GM21515 (cell line): ENCODE data around the gene RASGEF1B.
A peak's percentile ranks its signal among the peaks of the same experiment; 100 is the strongest.

ENCODE experiments used
- ATAC-seq: cut with Tn5 transposase; IDR thresholded peaks from one replicate; pipeline ENCODE4 v1.9.1; 2021; ENCODE audit not compliant: unreplicated experiment

The RASGEF1B gene

DNA sequence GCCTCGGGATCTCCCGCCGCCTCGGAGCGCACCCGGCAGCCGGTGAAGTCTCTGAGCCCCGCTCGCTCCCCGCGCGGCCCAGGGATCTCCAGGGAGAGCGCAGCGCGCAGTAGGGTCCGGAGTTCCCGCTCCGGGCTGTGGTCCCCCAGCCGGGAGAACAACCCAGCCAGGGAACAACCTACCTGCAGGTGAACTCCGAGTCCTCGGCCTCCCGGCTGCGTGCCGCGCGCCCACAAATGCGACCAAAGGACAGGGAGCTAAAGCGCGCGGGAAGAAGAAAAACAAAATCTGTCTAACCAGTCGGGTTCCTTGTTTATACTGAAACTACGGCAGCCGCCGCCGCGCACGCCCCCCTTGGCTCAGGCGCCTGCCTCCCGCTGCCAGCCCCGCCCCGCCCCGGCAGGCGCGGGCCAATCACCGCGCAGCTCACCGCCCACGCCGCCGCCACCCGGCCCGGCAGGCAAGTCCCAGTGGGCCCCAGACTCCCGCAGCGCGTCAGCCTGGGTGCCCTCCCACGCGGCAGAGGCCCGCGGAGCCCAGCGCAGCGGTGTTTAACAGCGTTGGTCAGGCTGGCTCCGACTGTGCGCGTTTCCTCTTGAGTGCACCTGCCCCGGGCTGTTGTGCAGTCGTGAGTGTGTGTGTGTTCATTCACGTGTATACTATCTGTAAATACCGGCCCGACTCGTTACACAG is at the start of gene RASGEF1B:
Gene RASGEF1B, minus strand, starts transcription at position 320 of the 693 bp plus-strand sequence. CDS start 12,399 bp downstream, outside the sequence.
- ATAC-seq, result peak; percentile 96

- ATAC-seq, result no peak
Observed at GRCh38 chr4:81519856-81520255, 48.1 kb upstream of the RASGEF1B start.

GRCh38 chr4:81519427-81519773 is 47.7 kb upstream of the RASGEF1B start:
- no peak for ATAC-seq

DNA sequence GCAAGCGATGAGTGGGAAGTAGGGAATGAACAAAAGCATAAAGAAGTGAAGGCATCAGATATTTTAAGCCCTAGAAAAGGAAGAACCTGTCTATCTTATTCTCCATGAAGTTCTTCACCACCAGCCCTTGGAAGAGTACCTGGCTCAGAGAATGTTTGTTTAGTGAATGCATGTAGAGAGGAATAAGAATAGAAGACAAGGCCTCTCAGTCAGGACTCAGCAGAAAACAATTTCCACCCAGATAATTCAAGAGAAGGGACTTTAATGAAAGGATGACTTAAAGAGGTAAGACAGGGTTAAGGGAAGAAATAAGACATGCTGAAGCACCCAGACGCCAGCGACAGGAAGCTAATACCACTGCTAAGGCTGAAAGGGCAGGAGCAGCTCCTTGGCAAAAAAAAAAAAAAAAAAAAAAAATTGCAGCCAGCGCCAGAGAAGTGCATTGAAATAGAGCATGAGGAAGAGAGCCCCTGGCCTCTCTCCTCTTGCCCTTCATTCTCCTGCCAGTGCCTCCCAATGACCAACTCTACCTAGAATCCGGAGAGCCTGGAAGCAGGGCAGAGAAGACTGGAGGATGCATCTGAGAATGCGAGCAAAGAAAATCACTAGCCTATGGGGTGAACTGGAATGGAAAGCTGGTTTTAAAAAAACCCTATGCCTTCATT is 47.2 kb upstream of the RASGEF1B start:
- no peak for ATAC-seq

- no peak for ATAC-seq
Observed at GRCh38 chr4:81516241-81516640, 44.5 kb upstream of the RASGEF1B start.

GRCh38 chr4:81512757-81513501 is 41.2 kb upstream of the RASGEF1B start:
- no peak for ATAC-seq

DNA sequence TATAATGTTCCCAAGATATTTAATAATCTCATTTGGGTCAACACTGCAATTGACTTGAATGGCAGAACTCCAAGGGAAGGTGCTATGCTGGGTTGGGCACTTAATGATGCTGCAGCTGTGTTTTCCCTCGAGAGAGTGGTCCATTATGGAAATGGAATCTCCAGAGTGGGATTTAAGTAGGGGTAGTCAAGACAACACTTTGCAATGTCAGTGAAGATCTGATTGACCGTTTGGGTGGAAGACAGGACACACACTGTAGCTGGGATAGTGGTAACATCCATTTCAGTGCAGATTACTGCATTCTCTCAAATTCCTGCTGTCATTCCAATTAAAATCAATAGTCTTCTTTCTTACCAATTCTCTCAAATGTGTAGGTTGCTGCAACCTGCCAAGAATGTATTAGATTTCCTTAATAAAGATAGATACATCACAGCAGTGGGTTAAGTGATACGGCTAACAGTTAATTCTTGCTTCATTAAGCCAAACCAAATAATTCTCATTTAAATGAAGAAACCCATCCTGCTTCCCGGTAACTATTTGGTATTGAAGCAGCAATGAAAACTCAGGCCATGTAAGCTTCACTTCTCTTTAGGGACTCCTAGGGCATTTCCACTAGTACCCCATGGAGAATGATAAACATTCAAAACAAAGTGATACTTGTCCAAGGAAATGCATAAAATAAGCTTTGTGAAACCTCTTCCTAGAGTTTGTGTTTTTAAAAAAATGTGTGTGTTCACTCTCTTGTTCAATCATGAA is 40.5 kb upstream of the RASGEF1B start:
- no peak for ATAC-seq

- ATAC-seq, result no peak
Observed at GRCh38 chr4:81510643-81511178, 39.0 kb upstream of the RASGEF1B start.

DNA sequence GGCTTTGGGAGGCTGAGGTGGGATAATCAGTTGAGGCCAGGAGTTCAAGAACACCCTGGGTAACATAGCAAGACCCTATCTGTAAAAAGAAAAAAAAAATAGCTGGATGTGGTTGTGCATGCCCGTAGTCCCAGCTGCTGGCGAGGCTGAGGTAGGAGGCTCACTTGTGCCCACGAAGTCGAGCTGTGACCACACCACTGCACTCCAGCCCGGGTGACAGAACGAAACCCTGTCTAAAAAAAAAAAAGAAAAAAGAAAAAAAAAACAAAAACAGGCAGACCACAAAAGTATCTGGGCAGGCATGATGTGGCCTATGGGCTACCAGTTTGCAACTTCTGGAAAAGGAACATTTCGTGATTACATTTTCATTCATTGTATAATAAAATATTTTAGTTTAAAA is 38.1 kb upstream of the RASGEF1B start:
- ATAC-seq, result no peak

GRCh38 chr4:81509191-81509590 is 37.5 kb upstream of the RASGEF1B start:
- no peak for ATAC-seq

DNA sequence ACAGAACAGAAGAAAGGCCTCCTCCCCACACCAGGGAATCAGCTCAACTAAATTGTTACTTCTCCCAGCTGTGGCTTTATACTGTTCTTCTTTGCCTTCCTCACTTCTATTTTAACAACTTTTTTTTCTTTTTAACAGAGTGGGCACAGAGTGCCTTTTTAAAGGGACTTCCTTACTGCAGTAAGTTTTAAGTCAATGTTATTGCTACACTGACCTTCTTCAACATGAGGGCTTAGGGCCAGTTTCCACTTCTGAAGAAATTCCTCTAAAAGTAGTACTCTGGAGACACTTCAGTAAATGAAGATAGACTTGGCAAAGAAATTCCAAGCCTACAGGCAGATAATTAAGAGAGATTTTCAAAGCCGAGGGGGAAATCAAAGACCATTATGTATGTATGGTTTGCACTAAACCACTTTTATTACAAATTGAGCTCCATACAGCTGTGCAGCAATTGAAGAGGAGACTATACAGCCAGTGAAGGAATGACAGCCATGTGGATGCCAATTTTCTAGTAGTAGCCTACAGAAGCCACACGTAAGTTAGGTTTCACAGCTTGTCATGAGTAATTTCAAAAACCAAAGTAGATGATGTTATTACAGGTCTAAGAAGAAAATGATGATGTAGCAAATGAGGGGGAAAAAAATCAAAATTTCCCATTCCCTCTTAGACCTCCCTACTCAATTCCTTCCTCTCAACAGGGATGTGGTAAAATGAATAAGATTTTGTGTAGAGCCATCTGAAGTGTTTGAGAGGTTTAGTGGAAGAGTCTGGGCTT is 36.9 kb upstream of the RASGEF1B start:
- no peak for ATAC-seq

DNA sequence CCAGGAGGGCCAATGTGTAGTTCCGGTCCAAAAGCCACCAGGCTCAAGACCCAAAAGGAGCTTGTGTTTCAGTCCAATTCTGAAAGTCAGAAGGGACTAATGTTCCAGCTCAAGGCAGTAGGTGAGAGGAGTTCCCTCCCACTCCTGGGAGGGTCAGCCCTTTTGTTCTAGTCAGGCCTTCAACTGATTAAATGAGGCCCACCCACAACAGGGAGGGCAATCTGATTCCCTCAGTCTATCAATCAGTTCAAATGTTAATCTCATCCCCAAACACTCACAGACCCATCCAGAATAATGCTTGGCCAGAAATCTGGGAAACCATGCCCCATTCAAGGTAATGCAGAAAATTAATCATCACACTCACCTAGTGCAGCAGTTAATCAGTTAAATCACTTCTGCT is 35.8 kb upstream of the RASGEF1B start:
- no peak for ATAC-seq

DNA sequence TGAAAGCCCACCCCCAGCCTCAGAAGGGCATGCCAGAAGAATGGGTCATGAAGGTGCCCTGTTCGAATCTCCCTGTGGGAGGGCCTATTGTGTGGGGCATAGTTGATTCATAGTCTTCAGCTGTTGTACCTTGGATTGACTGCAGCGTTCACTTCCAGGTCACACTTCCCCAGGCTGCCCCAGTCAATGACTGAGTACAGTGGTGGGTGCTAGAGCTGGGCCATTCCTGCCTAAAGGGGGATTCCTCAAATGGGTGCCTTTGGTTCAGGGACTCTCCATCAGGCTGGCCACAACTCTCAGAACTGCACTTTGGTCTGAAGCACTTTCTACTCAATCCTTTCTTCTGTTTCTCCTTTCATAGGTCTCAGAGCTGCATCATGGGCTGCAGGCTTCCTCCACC is 35.0 kb upstream of the RASGEF1B start:
- no peak for ATAC-seq

DNA sequence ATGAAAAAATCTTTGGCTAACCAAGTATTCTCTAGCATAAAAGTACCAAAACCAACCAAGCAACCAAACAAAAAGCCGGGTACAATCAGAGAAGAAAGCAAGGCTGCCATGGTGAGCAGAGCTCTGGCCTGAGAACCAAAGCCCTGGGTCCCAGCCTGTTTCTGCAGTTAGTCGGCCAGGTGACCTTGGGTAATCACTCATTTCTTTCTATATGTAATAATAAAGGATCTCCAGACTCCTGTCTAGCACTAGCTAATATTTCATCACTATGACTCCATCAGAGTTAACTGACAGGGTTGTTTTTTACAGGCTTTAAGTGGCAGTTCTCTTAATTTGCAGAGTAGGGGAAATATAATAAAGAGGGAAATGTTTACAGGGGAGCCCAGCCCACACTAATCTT is 34.0 kb upstream of the RASGEF1B start:
- no peak for ATAC-seq

DNA sequence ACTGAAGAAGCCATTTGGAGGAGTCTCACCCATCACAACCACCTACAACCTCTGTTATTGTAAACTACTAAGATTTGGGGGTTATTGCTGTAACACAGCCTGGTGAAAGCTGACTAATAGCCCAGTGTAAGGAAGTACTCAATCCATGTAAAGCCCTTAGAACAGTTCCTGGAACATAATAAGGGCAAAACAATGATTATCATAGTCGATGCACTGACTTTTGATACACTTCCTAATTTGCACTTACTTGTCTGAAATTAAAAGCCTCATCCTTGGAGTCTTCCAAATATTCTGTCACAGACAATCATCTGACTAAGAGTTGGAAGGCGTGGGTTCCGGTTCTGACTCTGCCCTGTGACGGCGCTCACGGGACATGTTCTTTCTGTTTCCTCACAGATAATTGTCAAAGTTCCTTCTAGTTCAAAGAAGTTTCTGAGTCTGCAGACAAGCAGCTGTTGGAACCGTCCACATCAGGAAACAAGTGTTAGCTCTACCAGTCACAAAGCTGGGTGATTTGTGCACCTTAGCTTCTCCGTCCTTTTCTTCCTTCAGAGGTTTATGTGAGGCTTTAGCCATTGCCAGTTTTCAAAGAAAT is 33.4 kb upstream of the RASGEF1B start:
- ATAC-seq, result no peak

DNA sequence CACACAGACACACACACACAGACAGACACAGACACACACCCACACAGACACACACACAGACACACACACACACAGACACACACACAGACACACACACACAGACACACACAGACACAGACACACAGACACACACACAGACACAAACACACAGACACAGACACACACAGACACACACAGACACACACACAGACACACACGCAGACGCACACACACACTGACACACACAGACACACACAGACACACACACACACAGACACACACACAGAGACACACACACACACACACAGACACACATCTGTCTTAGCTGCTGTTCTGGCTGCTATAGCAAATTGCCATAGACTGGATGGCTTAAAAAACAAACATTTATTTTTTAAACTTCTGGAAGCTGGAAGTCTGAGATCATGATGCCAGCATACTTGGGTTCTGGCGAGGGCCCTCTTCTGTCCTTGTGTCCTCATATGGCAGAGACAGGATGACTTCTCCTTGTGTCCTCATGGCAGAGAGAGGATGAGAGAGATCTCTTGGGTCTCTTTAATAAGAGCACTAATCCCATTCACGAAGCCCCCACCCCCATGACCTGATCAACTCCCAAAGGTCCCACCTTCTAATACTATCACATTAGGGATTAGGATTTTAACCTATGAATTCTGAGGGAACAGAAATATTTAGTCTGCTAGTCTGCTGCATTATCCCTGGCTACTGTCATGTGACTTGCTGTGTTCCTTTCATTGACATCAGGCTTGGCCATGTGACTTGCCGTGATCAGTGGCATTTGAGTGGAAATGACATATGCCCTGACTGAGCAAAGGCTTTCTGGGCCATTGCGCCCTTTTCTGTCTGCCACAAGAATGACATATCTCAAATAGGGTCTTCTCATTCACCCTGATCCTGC is 32.7 kb upstream of the RASGEF1B start:
- ATAC-seq, result no peak

DNA sequence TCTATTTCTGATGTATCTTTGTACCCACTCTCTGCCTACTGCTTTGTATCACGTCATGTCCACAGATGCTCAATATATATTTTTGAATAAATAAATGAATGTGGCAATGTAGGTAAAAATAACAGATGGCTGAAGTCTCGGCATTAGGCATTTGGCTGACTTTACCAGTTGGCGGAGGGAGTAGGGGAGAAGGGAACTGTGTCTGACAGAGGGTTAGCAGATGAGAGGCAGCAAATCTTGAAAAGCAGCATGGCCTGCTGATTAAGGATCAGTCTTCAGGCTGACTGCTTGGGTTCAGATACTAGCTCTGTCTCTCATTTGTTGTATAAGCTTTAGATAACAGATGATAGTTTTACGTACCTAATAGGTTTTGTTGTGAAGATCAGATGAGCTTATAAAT is 31.9 kb upstream of the RASGEF1B start:
- no peak for ATAC-seq

DNA sequence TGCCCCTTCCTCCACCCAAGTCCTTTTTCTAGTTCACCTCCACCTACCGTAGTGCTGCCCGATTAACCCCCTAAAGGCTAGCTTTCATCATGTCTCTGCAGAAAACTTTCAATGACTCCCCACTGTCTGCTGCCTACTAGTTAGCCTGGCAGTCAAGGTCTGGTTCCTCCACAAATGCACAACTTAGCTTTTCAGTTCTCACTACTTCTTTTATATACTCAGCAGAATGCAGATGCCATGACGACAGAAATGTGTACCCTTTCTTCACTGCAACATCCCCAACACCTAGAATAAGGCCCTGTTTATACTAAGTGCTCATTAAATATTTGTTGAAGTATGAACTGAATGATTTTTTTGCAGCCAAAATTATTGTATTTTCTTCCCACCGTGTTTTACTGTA is 30.9 kb upstream of the RASGEF1B start:
- ATAC-seq, result no peak

GRCh38 chr4:81499840-81500239 is 28.1 kb upstream of the RASGEF1B start:
- ATAC-seq, result no peak
